HFF-Myc (cell line): ENCODE data around the gene CEACAM3.
"Not testable (repeated sequence)": the region's sequence is repeated elsewhere in the genome, so short reads cannot be mapped to it uniquely, and the experiment has no call there.

Source experiments
- DNase-seq: peaks from one replicate; pipeline ENCODE4 v3.0.0-alpha.2; 2011; ENCODE audit warnings: low read depth; ENCODE audit errors: extremely low read depth
- H3K4me3 ChIP-seq: replicated peaks from 2 replicates; pipeline ENCODE4 v1.5.1; 2011; ENCODE audit warnings: low read depth, mild to moderate bottlenecking, control low read depth, low read length
- CTCF ChIP-seq: IDR thresholded peaks from 2 replicates; pipeline ENCODE4 v1.5.1; 2012; ENCODE audit warnings: mild to moderate bottlenecking, low read depth, low read length, control low read depth; ENCODE audit errors: missing control alignments

The CEACAM3 gene

GRCh38 chr19:41776700-41777099 is 19.7 kb upstream of the CEACAM3 start:
- no peak for TF ChIP-seq CTCF
- H3K4me3 ChIP-seq, result no peak overlapping the region
- DNase-seq, result no peak

- DNase-seq, result no peak
- no peak overlapping the region for H3K4me3 ChIP-seq
- TF ChIP-seq CTCF, result no peak
These were observed 12.8 kb upstream of the CEACAM3 start for GRCh38 chr19:41783612-41784011.

- TF ChIP-seq CTCF, result no peak
- H3K4me3 ChIP-seq, result no peak overlapping the region
- no peak for DNase-seq
These were observed 12.1 kb upstream of the CEACAM3 start for GRCh38 chr19:41784312-41784711.

GRCh38 chr19:41784743-41785142 is 11.6 kb upstream of the CEACAM3 start:
- H3K4me3 ChIP-seq, result no peak overlapping the region
- TF ChIP-seq CTCF, result no peak

GRCh38 chr19:41785653-41786052 is 10.7 kb upstream of the CEACAM3 start:
- peak; percentile 87 for TF ChIP-seq CTCF
- H3K4me3 ChIP-seq, result no peak overlapping the region
- DNase-seq, result peak; percentile 36

More at GRCh38 chr19:41784743-41785142, 11.6 kb upstream of the CEACAM3 start:
- DNase-seq, result no peak

- no peak for TF ChIP-seq CTCF
- DNase-seq, result no peak
- H3K4me3 ChIP-seq, result no peak overlapping the region
These were observed 9.3 kb upstream of the CEACAM3 start for GRCh38 chr19:41787055-41787454.

- not testable (repeated sequence) for DNase-seq, H3K4me3 ChIP-seq
These were observed 7.9 kb upstream of the CEACAM3 start for GRCh38 chr19:41788518-41788917.

- DNase-seq, result not testable (repeated sequence)
These were observed 7.3 kb upstream of the CEACAM3 start for GRCh38 chr19:41789053-41789452.

More at GRCh38 chr19:41789053-41789452, 7.3 kb upstream of the CEACAM3 start:
- not testable (repeated sequence) for H3K4me3 ChIP-seq
